ENCODE measurements around the gene ESPNL.
"Not testable (repeated sequence)": the region's sequence is repeated elsewhere in the genome, so short reads cannot be mapped to it uniquely, and the experiment has no call there.

Gene ESPNL

DNA sequence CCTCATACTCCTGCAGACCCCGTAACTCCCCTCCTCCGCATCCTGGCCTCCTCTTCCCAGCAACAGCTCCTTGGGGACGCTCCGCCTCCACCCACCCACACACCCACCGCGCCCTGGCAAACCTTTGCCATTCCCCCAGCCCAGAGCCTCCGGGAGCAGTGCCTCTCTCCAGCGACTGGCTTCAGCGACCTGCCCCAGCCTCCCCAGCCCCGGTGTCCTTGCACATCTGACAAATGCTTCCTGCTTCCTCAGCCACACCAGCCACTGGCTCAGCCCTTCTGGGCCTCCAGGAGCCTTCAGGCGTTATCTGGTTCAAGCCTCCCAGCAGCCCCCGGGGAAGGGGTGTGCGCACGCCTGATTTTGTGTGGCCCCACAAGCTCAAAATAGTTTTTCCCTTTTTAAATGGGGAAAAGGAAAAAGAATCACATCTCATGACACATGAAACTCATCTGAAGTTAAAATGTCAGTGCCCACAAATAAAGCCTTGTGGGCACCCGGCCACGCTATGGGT lies 14.2 kb downstream of the ESPNL start:
- in situ Hi-C loops (cut with HindIII; ENCODE audit: low sequenced_read_pairs): no loop called here

- in situ Hi-C loops (cut with HindIII; ENCODE audit: low sequenced_read_pairs): no loop called here
Measured at GRCh38 chr2:238114851-238115660, 14.9 kb downstream of the ESPNL start.

- in situ Hi-C loops (cut with HindIII; ENCODE audit: low sequenced_read_pairs): not testable (repeated sequence)
Measured at GRCh38 chr2:238115709-238116108, 15.6 kb downstream of the ESPNL start.

- in situ Hi-C loops (cut with HindIII; ENCODE audit: low sequenced_read_pairs): no loop called here
Measured at GRCh38 chr2:238116298-238117198, 16.4 kb downstream of the ESPNL start.

- in situ Hi-C loops (cut with HindIII; ENCODE audit: low sequenced_read_pairs): no loop called here
Measured at GRCh38 chr2:238117199-238118154, 17.3 kb downstream of the ESPNL start.

DNA sequence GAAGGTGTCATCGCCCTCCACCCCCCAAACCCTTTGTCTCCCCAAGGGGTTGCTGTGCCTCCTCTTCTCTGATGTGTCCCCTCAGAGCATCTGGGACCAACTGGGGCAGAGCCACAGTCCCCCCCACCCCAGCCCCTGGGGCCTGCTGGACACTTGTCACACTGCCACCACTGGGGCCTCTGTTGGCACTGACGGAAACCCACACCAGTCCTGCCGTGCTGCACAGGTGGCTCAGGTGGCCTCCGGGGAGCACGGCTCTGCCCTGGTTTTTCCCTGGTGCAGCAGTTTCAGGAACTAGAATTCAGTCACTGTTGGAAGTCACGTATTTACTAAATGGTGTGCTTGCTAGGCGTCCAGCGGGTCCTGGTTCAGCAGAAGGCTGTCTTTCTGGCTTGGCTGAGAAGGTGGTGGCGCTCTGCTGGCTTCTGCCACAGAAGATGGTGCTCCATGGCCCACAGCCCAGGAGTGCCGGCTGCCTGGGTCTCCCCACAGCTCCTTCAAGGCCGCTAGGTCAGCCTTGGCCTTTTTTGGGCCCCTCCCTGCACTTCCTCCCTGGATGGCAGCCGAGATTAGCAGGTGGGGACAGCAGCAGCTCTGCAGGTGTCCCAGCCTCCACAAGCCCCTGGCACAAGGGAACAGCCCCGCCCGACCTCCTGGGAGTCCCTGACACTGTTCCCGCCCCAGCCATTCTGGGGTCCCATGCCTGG lies 19.8 kb downstream of the ESPNL start:
- in situ Hi-C loops (cut with HindIII; ENCODE audit: low sequenced_read_pairs): no loop called here

DNA sequence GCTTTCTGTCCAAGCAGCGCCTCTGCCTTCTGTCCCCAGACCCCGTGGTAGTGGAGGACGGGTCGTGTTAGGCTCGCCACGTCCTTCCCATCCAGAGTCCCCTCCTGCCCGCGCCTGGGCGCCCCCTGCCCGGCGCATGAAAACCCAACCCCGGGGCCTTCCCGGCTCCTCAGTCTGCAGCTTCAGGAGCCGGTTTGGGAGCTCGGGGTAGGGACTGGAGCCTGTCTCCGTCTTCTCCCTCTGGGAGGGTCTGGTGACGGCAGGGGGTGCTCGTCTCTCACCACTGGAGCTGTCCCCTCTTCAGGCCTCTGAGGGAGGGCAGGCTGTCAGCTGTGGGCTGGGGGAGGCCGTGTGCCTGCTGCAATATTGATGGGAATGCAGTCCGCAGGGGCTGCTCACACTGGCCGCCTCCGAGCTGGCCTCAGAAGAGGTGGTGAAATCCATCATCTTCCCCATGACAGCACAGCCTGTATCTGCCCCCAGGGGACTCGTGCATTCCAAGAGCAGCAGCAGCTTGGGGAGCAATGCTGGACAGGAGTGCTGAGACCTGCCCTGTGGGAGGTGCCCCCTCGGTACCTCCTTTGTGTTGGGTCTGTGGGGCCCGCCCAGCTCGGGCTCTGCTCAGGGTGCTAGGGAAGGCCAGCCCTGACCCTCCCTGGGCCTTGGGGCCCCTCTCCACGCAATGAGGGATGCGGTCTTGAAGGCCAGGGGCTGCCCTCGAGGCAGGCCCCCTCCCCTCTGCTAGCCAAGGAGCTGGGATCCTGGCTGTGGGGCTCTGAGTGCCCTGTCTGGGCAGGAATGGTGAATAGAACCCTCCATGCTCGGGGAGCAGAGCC lies 20.5 kb downstream of the ESPNL start:
- in situ Hi-C loops (cut with HindIII; ENCODE audit: low sequenced_read_pairs): no loop called here

- in situ Hi-C loops (cut with HindIII; ENCODE audit: low sequenced_read_pairs): no loop called here
Measured at GRCh38 chr2:238121511-238122286, 21.6 kb downstream of the ESPNL start.

GRCh38 chr2:238122287-238123217 lies 22.4 kb downstream of the ESPNL start:
- in situ Hi-C loops (cut with HindIII; ENCODE audit: low sequenced_read_pairs): no loop called here

- in situ Hi-C loops (cut with HindIII; ENCODE audit: low sequenced_read_pairs): no loop called here
Measured at GRCh38 chr2:238123218-238123971, 23.3 kb downstream of the ESPNL start.

DNA sequence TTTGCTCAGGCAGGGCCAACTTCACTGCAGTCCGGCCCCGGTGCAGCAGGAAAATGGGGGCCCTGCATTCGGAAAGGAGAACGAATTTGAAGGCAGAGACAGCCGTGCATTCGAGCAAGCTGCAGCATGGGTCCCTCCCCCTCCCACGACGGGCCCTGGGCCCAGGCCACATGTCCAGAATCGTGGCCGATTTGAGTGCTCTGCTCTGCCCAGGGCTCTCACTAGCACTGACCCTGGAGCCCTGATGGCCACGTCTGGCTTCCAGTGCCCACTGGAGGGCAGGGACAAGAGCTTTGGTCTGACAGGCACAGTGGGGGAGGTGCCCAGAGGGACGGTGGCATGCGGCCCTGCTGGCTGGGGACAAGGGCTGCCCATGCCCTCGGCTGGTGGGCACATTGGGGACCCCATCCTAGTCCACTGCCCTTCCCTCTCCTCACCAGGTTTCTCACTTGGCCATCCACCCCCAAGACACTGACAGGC lies 23.9 kb downstream of the ESPNL start:
- in situ Hi-C loops (cut with HindIII; ENCODE audit: low sequenced_read_pairs): no loop called here

GRCh38 chr2:238124488-238125126 lies 24.5 kb downstream of the ESPNL start:
- in situ Hi-C loops (cut with HindIII; ENCODE audit: low sequenced_read_pairs): no loop called here

DNA sequence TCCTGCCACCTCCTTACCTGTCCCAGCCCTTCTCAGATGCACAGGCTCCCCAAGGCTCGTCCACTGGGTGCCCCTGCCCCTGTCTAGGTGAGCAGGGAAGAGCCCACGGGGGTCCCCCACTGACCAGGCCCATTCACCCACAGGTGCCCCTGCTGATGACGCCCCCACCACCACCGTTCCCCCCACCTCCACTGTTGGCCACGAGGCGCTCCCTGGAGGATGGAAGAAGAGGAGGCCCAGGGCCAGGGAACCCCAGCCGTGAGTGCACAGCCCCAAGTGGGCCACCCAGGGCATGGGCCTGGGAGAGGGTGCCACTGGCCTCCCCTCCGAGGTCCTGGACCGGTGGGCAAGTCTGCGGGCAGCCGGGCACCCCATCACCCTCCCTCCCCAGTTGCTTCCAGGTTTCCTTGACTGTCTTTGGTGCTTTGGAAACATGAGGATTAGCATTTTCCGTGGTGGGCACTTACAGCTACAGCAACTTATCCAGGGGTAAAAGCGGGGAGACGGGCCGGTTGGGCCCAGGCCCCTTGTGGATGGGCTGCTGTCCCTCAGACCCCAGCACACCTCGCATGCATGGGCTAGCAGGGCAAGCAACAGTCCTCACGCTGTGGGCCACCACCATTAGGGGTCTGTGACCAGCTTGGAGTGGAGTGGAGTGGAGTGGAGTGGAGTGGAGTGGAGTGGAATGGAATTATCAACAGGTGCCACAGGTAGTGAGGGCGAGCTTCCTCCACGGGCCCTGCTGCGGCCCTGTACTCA lies 25.2 kb downstream of the ESPNL start:
- in situ Hi-C loops (cut with HindIII; ENCODE audit: low sequenced_read_pairs): no loop called here

GRCh38 chr2:238126338-238126737 lies 26.2 kb downstream of the ESPNL start:
- in situ Hi-C loops (cut with HindIII; ENCODE audit: low sequenced_read_pairs): no loop called here

DNA sequence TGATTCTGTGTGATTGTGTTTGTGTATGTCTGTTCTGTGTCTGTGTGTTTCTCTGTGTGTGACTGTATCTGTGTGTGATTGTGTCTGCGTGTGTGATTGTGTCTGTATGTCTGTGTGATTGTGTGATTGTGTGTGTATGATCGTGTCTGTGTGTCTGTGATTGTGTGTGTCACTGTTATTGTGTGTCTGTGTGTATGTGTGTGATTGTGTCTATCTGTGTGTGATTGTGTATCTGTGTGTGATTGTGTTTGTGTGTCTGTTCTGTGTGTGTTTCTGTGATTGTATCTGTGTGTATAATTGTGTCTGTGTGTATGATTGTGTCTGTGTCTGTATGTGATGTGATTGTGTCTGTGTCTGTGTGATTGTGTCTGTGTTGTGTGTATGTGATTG lies 26.6 kb downstream of the ESPNL start:
- in situ Hi-C loops (cut with HindIII; ENCODE audit: low sequenced_read_pairs): no loop called here

Measured in DLD1 (cell line).